K562 (cell line): ENCODE results near the gene MEF2B. TPM values are rescaled to one million over a fixed set of nuclear protein-coding genes. Genes with fewer than 3 reads are reported as not detected.

Source experiments
- ARID4B ChIP-seq: sonication (generic); formaldehyde crosslinking; IDR thresholded peaks from 2 replicates; pipeline ENCODE4 v1.8.0; 2022; ENCODE audit warnings: mild to moderate bottlenecking, missing genetic modification reagents
- CREBBP ChIP-seq: IDR thresholded peaks from one replicate; pipeline ENCODE4 v1.6.1; 2012; ENCODE audit warnings: low read depth, mild to moderate bottlenecking, control low read depth, inconsistent platforms, low read length
- NFXL1 ChIP-seq: fragments of 450-650 bp; formaldehyde crosslinking; IDR thresholded peaks from 2 replicates; pipeline ENCODE4 v1.4.0; 2021; ENCODE audit warnings: mild to moderate bottlenecking
- PCBP2 ChIP-seq: fragments of 200-400 bp; formaldehyde crosslinking; IDR thresholded peaks from 2 replicates; pipeline ENCODE4 v1.6.1; 2018; ENCODE audit warnings: low read length, low read depth, mild to moderate bottlenecking, moderate library complexity; ENCODE audit not compliant: poor library complexity, severe bottlenecking
- TAF15 ChIP-seq: fragments of 200-400 bp; formaldehyde crosslinking; IDR thresholded peaks from 2 replicates; pipeline ENCODE4 v1.6.1; 2017; ENCODE audit warnings: mild to moderate bottlenecking, low read depth, low read length, moderate library complexity
- ZFP91 ChIP-seq: sonication (generic); formaldehyde crosslinking; IDR thresholded peaks from 2 replicates; pipeline ENCODE4 v1.8.0; 2022; ENCODE audit warnings: mild to moderate bottlenecking, missing genetic modification reagents
- ZNF512 ChIP-seq: IDR thresholded peaks from 2 replicates; pipeline ENCODE4 v1.6.1; 2016; ENCODE audit warnings: missing genetic modification characterization, missing compliant biosample characterization
- polyA plus RNA-seq, 8 experiments: library from polyadenylated mRNA; depleted of rRNA in 4 of 8; stranded (reverse) in 5 of 8; unstranded in 3 of 8; fragments of >200 nt; fragmentation: Nextera tagmentation in 2 of 8; fragmentation: Illumina TruSeq in 1 of 8; extraction: Ambion mirVana in 2 of 8; extraction: Trizol in 1 of 8; gene quantifications; 2 replicates each; pipeline versions ENCODE4 v1.2.1 to v1.2.3, GENCODE V29; 2011 to 2014; ENCODE audit warnings: inconsistent platforms in 1 of 8, missing spikeins in 1 of 8
- total RNA-seq, 7 experiments: library from RNA; depleted of rRNA in 6 of 7; stranded (reverse); fragments of >200 nt in 6 of 7; fragmentation: Illumina TruSeq in 2 of 7; extraction: Trizol in 2 of 7; gene quantifications; 2 replicates each; pipeline versions ENCODE4 v1.2.1 to v1.2.3, GENCODE V29; 2011 to 2021; ENCODE audit warnings: low replicate concordance in 1 of 7
- TF ChIP-seq, protein P1 (sequence below): conservative IDR thresholded peaks from 2 replicates; pipeline ENCODE4 v1.6.1; 2011; ENCODE audit warnings: low read depth, mild to moderate bottlenecking, low read length; ENCODE audit not compliant: control insufficient read depth
- TF ChIP-seq, protein P2 (sequence below): sonication (generic); formaldehyde crosslinking; IDR thresholded peaks from 2 replicates; pipeline ENCODE4 v1.8.1; 2023; ENCODE audit warnings: mild to moderate bottlenecking, missing genetic modification reagents

MEF2B gene
- total and polyA plus RNA-seq, 9 of the 15 experiments (the other 6 are each of a cell fraction or from before 2014, with no cell fraction given), result 0.14 to 1.9 (median 0.71) TPM; not detected in 3

DNA sequence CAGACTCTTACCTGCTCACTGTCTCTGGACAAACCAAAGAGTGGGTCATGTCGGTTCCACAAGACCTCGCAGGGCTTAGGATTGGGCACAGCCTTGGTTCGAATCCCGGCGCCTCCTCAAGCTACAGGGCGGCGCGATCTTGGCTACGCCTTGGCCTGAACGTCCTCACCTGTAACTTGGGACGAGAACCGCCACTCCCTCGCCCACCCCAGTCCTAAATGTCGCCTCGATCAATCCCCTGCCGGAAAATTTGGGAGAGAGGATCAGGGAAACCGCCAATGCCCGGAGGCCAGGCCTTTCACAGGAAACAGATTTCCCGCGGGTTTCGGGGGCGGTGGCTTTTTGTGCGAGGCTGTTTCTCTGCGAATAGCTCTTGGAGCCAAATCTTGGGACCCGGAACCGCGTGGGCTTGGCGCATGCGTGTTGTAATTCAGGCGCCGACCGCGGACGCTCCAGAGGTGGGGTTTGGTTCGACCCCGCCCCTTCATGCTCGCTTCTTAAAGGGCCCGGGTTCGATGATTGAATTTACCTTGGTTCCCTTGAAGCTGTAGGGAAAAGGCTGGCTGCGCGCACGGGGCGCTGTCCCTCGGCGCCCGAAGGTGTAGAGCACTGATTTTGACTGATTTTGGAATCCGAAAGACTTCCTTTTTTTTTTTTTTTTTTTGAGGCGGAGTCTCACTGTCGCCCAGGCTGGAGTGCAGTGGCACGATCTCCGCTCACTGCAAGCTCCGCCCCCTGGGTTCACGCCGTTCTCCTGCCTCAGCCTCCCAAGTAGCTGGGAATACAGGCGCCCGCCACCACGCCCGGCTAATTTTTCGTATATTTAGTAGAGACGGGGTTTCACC is 33.2 kb upstream of the MEF2B start, which contains the start of gene NR2C2AP (continued):
- no peak for TF ChIP-seq ZNF512
- TF ChIP-seq CREBBP, result no peak
- peak; percentile 51; the same call in 1 of the 2 replicates for TF ChIP-seq ARID4B
- no peak for TF ChIP-seq NFXL1 (CRISPR knock-in tag)
- TF ChIP-seq, protein P1, sequence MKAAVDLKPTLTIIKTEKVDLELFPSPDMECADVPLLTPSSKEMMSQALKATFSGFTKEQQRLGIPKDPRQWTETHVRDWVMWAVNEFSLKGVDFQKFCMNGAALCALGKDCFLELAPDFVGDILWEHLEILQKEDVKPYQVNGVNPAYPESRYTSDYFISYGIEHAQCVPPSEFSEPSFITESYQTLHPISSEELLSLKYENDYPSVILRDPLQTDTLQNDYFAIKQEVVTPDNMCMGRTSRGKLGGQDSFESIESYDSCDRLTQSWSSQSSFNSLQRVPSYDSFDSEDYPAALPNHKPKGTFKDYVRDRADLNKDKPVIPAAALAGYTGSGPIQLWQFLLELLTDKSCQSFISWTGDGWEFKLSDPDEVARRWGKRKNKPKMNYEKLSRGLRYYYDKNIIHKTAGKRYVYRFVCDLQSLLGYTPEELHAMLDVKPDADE, result peak; percentile 56; the same call in 1 of the 2 replicates
- TF ChIP-seq, protein P2, sequence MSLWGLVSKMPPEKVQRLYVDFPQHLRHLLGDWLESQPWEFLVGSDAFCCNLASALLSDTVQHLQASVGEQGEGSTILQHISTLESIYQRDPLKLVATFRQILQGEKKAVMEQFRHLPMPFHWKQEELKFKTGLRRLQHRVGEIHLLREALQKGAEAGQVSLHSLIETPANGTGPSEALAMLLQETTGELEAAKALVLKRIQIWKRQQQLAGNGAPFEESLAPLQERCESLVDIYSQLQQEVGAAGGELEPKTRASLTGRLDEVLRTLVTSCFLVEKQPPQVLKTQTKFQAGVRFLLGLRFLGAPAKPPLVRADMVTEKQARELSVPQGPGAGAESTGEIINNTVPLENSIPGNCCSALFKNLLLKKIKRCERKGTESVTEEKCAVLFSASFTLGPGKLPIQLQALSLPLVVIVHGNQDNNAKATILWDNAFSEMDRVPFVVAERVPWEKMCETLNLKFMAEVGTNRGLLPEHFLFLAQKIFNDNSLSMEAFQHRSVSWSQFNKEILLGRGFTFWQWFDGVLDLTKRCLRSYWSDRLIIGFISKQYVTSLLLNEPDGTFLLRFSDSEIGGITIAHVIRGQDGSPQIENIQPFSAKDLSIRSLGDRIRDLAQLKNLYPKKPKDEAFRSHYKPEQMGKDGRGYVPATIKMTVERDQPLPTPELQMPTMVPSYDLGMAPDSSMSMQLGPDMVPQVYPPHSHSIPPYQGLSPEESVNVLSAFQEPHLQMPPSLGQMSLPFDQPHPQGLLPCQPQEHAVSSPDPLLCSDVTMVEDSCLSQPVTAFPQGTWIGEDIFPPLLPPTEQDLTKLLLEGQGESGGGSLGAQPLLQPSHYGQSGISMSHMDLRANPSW (CRISPR knock-in tag), result no peak
- TF ChIP-seq PCBP2, result no peak
- peak; percentile 96 for TF ChIP-seq ZFP91
- TF ChIP-seq TAF15, result no peak
